DMS79 (cell line): ENCODE measurements around the gene ZNF738.
A peak's percentile ranks its signal among the peaks of the same experiment; 100 is the strongest.
"Not testable (repeated sequence)": the region's sequence is repeated elsewhere in the genome, so short reads cannot be mapped to it uniquely, and the experiment has no call there.

Source experiments
- DNase-seq: peaks from one replicate; lab custom pipeline; 2025; lab: John Stamatoyannopoulos, UW

Gene ZNF738

DNA sequence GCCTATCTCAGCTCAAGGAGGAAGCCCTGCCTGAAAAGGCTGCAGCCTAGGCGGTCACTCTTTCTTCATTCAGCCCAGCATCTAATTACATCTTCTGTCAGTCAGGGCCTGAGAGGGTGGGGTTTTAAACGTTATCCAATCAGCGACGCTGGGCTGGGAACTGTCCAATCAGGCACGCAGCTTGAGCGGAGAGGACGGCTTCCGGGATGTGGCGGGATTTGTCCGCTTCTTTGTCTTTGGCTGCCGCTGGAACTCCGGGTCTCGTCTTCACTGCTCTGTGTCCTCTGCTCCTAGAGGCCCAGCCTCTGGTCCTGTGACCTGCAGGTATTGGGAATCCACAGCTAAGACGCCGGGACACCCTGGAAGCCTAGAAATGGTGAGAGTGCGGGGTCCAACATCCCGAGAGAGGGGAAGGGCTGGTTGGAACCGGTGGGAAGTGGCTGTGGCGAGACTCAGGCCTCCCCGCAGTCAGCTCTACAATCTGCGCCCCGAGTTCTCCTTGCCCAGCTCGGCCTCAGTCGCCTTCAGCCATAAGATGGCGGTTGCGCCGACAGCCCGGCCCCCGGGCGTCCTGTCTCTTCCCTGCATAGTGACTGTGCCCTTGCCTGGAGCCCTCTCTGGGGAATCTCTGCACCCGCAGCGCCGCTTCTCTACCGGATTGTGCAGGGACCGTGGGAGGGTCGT, at the start of gene ZNF738:
Gene ZNF738, plus strand, starts transcription at position 233 of the 684 bp plus-strand sequence. Its CDS starts 141 bp downstream, at position 374.
- DNase-seq, result peak; percentile 95

DNA sequence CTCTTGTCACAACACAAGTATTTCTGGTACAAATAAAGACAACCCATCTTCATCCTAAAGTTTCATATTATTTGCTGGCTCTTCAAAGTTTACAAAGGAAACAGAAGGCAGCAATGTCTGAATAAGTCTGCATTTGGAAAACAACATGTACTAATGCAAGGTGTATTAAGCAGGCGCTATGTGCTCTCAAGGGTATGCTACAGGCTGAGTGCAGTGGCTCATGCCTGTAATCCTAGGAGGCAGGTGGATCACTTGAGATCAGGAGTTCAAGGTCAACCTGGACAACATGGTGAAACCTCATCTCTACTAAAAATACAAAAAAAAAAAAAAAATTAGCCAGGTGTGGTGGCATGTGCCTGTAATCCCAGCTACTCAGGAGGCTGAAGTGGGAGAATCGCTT, 46.0 kb upstream of the ZNF738 start:
- not testable (repeated sequence) for DNase-seq

DNA sequence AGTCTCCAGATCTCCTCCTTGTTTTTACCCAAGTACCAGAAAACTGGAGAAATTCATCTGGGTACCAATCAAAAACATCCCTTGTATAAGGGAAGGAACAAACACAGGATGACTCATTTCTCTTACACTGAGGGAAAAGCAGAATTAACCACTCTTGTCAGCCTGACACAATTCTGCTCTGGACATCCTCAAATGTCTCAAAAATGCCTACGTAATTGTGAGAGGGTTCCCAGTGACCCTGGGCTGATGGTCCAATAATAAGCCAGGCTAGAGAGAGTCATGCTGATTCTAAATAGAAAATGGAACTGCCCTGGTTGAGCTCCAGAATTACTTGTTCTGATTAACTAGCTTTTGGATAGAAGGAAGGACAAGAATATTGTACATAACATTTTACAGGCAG, 44.1 kb upstream of the ZNF738 start:
- no peak for DNase-seq

DNA sequence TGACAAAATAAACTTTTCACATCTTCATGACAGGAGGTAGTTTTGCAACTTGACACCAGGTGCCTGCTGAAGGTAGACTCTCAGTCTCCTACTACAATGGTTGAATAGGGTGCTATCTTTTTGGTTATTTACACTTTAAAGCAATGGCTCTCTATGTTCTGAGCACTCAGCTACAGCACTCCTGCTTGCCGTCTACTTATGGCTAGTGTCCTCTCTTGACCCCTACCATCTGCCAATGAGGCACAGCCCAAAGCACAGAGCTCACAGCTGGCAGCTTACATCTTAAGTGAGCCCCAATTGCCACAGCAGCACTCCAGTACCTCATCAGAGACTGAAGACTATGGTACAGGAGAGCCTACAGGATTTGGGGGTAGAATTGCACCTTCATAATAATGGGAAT, 41.0 kb upstream of the ZNF738 start:
- no peak for DNase-seq

DNA sequence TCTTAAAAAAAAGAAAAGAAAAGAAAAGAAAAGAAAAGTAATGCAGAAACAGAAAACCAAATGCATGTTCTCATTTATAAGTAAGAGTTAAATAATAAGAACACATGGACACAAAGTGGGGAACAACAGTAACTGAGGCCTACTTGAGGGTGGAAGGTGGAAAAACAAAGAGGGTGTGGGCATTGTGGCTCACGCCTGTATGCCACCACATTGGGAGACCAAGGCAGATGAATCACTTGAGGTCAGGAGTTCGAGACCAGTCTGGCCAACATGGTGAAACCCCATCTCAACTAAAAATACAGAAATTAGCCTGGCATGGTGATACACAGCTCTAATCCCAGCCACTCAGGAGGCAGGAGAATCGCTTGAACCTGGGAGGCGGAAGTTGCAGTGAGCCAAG, 37.7 kb upstream of the ZNF738 start:
- no peak for DNase-seq

DNA sequence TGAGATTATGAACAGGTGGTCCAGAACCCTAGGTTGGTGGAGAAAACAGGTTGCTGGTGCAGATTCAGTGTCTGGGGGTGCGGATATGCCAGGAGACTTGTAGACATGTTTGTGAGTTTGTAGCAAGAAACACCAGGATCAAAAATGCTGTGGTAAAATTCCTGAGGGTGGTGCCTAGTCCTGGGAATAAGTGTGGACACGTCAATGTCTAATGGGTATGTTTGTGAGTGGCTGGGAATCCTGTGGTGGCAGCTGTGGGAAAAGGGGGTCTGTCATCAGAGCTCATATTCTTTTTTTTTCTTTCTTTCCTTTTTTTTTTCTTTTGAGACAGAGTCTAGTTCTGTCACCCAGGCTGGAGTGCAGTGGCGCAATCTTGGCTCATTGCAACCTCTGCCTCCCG, 36.8 kb upstream of the ZNF738 start:
- DNase-seq, result no peak

DNA sequence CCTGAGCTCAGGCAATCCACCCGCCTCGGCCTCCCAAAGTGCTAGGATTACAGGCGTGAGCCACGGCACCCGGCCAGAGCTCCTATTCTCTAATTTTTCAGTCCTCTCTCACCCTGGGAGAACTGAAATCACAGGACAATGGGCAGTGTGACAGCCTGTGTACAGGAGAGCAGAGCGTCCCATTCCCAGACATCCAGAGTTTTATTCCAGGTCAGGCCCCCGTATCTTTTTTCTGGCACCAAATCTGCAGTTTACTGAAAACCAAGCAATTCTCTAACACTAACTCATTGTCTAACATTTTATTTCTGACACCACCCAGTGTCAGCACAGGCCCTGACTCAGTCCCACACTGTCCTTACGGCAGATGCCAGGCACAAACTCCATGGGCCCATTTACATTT, 36.3 kb upstream of the ZNF738 start:
- DNase-seq, result no peak

DNA sequence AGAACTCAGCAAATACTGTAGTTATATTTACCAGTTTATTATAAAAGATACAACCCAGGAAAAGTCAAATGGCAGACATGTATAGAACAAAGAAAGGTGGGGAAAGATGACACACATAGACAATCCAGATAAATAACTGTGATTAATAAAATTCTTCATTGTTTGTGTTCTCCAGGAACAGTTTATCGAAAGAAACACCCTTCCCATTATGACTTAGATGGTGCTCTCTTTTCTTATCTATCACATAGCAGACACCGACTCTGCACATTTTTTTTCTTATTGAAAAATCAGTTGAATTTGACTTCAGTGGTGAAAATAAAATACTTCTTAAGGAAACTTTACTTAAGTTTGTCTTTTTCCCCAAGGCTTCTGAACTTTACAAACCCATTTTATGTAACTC, 35.8 kb upstream of the ZNF738 start:
- no peak for DNase-seq

DNA sequence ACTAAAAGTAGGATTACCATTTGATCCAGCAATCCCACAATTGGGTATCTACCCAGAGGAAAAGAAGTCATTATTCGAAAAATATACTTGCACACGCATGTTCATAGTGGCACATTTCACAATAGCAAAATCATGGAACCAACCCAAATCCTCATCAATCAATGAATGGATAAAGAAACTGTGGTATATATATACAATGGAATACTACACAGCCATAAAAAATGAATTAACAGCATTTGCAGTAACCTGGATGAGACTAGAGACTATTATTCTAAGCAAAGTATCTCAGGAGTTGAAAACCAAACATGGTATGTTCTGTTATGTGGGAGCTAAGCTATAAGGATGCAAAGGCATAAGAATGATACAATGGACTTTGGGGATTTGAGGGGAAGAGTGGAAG, 32.6 kb upstream of the ZNF738 start:
- DNase-seq, result no peak

DNA sequence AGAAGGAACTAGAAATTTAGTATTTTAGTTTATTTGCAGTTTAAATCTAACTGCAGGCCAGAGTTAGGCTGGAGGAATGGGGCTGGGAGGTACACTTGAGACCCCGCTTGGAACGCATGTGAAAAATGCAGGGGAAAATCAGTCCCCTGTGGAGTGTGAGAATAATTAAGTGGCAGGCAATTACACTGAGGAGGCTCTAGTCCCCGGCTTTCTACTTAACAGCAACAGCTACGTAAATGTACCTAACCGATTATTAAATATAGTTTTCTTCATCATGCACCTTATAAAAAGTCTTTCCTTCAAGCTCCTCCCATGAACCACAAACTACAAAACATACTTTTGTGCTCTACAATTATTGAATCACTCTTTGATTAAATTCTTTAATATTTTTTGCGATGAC, 30.4 kb upstream of the ZNF738 start:
- DNase-seq, result no peak

DNA sequence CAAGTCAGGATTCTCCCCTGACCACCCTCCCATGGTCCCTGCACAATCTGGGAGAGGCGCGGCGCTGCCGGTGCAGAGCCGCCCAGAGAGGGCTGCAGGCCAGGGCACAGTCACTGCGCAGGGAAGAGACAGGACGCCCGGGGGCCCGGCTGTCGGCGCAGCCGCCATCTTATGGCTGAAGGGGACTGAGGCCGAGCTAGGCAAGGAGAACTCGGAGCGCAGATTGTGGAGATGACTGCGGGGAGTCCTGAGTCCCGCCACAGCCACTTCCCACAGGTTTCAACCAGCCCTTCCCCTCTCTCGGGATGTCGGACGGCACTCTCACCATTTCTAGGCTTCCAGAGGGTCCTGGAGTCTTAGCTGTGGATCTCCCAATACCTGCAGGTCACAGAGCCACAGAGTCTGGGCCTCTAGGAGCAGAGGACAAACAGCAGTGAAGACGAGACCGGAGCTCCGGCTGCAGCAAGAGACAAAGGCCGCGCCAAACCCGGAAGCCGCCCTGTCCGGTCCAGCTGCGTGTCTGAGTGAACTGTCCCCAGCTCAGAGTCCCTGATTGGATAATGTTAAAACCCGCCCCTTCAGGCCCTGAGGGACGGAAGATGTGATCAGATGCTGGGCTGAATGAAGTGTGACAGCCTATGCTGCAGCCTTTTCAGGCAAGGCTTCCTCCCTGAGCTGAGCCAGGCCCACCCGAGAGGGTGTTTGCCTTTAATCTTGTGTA, 29.8 kb upstream of the ZNF738 start, which contains the start of gene ZNF708:
Gene ZNF708, minus strand, starts transcription at position 526 of the 721 bp plus-strand sequence. Its CDS starts 198 bp downstream, at position 328.
- DNase-seq, result peak; percentile 92

DNA sequence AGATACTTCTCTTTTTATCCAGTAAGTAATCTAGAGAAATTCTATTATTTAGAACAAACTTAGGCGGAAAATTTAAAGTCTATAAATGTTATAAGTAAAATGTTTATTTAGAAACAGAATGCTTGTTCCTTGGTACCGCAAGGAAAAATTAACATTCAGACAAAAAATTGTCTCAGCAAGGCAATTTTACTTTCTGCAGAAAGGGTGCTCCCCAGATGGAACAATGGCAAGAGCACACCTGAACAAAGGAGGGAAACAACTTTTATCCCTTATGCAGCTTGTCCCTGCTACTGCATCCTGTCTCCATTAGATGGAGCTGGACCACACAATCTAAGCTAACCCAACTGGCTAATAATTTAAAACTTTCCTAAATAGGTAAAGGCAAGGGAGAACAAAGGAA, 23.1 kb upstream of the ZNF738 start:
- DNase-seq, result no peak

DNA sequence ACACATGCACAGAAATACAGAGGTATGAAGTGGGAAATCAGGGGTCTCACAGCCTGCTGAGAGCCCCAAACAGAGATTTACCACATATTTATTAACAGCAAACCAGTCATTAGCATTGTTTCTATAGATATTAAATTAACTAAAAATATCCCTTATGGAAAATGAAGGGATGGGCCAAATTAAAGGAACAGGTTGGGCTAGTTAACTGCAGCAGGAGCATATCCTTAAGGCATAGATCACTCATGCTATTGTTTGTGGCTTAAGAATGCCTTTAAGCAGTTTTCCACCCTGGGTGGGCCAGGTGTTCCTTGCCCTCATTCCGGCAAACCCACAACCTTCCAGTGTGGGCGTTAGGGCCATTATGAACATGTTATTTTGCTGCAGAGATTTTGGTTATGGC, 14.0 kb upstream of the ZNF738 start:
- DNase-seq, result not testable (repeated sequence)

DNA sequence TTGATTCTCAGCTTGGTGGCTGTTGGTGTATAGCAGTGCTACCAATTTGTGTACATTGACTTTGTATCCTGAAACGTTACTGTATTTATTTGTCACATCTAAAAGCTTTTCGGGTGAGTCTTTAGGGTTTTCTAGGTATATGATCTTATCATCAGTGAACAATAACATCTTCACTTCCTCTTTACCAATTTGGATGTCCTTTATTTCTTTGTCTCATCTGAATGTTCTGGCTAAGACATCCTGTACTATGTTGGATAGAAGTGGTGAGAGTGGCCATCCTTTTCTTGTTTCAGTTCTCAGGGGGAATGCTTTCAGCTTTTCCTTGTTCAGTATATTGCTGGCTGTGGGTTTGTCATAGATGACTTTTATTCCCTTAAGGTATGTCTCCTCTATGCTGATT, 6.0 kb upstream of the ZNF738 start:
- no peak for DNase-seq

DNA sequence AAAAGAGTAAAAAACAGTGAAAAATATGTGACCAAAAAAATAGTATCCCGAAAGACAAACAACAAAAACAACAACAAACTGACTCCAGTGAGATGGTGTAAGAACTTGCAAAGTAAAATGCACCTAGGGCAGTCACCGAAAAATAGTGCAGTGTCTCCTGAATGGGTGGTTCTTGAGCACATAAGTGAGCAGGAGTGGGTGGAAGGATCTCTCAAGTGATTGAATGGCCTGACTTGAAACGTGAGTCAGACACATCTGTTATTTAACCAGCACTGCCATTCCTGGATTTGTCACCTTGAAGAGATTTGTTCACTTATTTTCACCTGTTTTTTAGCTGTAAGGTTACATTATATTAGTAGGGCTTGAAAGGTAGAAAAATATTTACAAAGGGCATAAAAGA, 3.5 kb downstream of the ZNF738 start:
- no peak for DNase-seq

DNA sequence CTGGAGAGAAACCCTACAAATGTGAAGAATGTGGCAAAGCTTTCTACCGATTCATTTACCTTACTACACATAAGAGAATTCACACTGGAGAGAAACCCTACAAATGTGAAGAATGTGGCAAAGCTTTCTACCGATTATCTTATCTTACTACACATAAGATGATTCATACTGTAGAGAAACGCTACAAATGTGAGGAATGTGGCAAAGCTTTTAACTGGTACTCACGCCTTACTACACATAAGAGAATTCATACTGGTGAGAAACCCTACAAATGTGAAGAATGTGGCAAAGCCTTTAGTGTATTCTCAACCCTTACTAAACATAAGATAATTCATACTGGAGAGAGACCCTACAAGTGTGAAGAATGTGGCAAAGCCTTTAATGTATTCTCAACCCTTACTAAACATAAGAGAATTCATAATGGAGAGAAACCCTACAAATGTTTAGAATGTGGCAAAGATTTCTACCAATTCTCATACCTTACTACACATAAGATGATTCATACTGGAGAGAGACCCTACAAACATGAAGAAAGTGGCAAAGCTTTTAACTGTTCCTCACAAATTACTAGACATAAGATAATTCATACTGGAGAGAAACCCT, 25.3 kb downstream of the ZNF738 start:
- DNase-seq, result no peak

DNA sequence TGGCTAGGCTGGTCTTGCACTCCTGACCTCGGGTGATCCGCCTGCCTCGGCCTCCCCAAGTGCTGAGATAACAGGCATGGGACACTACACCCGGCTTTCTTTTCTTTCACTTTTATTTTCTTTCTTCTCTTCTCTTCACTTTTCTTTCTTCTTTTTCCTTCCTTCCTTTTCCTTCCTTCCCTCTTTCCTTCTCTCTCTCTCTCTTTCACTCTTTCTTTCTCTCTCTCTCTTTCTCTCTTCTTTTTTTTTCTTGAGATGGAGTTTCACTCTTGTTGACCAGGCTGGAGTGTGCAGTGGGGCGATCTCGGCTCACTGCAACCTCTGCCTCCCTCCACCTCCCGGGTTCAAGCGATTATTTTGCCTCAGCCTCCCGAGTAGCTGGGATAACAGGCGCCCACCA, 37.3 kb downstream of the ZNF738 start:
- no peak for DNase-seq

DNA sequence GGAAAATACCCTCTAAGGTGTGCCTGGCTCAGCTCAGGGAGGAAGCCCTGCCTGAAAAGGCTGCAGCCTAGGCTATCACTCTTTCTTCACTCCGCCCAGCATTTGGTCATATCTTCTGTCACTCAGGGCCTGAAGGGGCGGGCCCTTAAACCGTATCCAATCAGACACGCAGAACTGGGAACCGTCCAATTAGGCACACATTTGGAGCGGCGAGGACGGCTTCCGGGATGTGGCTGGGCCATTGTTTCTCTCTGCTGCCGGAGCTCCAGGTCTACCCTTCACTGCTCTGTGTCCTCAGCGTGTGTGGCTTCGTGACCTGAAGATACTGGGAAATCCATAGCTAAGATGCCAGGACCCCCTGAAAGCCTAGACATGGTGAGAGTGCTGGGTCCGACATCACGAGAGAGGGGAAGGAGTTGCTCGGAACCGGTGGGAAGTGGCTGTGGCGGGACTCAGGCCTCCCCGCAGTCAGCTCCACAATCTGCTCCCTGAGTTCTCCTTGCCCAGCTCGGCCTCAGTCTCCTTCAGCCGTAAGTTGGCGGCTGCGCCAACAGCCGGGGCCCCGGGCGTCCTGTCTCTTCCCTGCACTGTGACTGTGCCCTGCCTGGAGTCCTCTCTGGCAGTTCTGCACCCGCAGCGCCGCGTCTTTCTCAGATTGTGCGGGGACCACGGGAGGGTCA, 38.2 kb downstream of the ZNF738 start, which contains the start of gene ZNF493:
Gene ZNF493, plus strand, starts transcription at position 241 of the 680 bp plus-strand sequence. Its CDS starts 105 bp downstream, at position 346.
- peak; percentile 95 for DNase-seq

DNA sequence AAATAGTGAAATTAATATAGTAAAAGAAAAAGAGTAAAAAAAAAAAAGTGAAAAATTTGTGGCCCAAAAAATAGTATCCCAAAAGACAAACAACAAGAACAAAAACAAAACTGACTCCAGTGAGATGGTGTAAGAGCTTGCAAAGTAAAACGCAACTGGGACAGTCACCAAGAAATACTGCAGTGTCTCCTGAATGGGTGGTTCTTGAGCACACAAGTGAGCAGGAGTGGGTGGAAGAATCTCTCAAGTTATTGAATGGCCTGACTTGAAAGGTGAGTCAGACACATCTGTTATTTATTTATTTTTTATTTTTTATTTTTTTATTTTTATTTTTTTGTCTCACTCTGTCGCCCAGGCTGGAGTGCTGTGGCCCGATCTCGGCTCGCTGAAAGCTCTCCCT, 40.1 kb downstream of the ZNF738 start:
- no peak for DNase-seq

DNA sequence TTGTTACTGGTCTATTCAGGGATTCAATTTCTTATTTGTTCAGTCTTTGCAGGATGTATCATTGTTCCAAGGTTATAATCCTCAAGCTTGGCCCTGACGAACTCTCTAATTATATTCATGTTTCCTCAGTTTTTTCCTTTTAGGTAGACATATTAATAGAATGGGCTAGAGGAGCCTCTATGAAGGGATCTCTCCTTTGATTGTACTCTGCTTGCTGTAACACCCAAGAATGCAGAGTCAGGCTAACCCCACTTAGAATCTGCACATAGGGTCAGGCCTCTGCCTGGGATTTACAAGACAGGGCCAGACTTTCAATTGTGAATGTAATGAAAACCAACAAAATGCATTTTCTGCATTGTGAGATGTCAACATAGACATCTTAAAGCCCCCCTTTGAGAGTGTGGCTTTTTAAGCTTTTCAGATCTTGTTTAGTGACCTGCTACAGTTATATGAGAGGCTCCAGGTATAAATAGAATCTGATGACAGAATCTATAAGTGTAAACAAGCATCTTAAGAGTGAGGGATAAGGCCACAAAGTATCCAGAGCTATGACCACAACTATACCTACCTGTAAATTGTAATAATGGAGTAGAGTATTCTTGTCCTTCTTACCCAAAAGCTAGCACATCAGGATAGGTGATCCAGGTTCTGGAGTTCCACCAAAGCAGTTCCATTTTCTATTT, 43.6 kb downstream of the ZNF738 start:
- no peak for DNase-seq

DNA sequence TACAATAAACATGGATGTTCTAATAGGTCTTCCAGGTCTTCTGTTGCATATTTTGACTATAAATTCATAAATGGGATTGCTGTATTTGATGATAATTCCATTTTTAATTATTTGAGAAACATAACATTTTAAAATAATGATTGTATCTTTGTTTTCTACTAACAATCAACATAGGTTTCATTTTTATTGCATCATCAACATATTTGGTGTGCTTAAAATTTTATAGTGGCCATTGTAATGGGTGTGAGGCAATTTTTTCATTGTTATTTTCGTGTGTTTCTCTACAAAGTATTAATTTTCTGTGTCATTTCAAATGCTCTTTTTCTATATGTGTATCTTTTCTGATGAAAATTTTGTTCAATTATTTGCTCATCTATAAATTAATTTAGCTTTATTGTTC, 51.4 kb downstream of the ZNF738 start:
- no peak for DNase-seq

DNA sequence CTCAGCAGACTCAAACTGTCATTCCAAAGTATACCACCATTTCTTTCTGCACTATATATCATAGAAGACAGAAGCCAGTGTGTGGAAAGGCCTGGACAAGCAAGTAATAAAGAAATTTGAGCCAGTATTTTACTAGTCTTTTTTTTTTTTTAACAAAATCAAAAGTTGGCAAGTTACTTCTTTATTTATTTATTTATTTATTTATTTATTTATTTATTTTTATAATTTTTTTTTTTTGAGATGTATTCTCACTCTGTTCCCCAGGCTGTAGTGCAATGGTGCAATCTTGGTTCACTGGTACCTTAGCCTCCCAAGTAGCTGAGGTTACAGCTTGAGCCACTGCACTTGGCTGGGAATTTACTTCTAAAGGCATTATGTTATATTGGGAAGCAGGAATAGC, 63.4 kb downstream of the ZNF738 start:
- DNase-seq, result no peak
